T-cell (primary cell): ENCODE measurements around the gene DSCAM. TPM values are rescaled to one million over a fixed set of nuclear protein-coding genes. Genes with fewer than 3 reads are reported as not detected.

Experiments used
- ATAC-seq, 4 experiments: fragments of 200-7000 bp in 3 of 4; fragments of 150-1000 bp in 1 of 4; cut with Tn5 transposase; replicated peaks in 1 of 4; 1 replicate in 3 of 4; 2 replicates in 1 of 4; pipeline ENCODE4 v1.10.0; 2021; ENCODE audit warnings: moderate library complexity in 3 of 4, mild to moderate bottlenecking in 2 of 4, moderate number of reproducible peaks in 1 of 4
- CTCF ChIA-PET, 2 donors: fragments of 300-600 bp; sonication (Branson Sonifier 250); formaldehyde crosslinking; loops; one replicate each; lab custom pipeline; 2022; ENCODE audit warnings: antibody characterized with exemption in 2 of 2; lab: Charles Lee
- POLR2A ChIA-PET, 2 donors: fragments of 300-600 bp; sonication (Branson Sonifier 250); formaldehyde crosslinking; loops; one replicate each; lab custom pipeline; 2022; ENCODE audit warnings: antibody characterized with exemption in 2 of 2; lab: Charles Lee
- DNase-seq, 35 experiments: peaks; one replicate each; pipeline versions ENCODE4 v3.0.0 to v3.0.0-alpha.2; 2013 to 2023
- H3K27ac ChIP-seq: one replicate; pipeline ENCODE4 v1.5.1; 2013; ENCODE audit warnings: low read length
- H3K27me3 ChIP-seq, 2 experiments: replicated peaks in 1 of 2; 1 replicate in 1 of 2; 2 replicates in 1 of 2; pipeline versions ENCODE4 v1.6.1 to v1.7.0; 2013; ENCODE audit warnings: low read length in 1 of 2, mixed read lengths in 1 of 2; ENCODE audit not compliant: control insufficient read depth in 2 of 2, insufficient read depth in 2 of 2; ENCODE audit errors: extremely low read depth in 1 of 2
- H3K36me3 ChIP-seq, 2 donors: 1 replicate in 1 of 2; 2 replicates in 1 of 2; pipeline versions ENCODE4 v1.6.1 to v1.7.0; 2013; ENCODE audit warnings: low read length in 1 of 2; ENCODE audit not compliant: control insufficient read depth in 2 of 2, insufficient read depth in 1 of 2; ENCODE audit errors: extremely low read depth in 1 of 2
- H3K4me1 ChIP-seq, 2 experiments: 1 replicate in 1 of 2; 2 replicates in 1 of 2; pipeline versions ENCODE4 v1.6.1 to v1.7.0; 2013; ENCODE audit warnings: low read length in 2 of 2, mixed read lengths in 1 of 2; ENCODE audit not compliant: insufficient read depth in 2 of 2, control insufficient read depth in 1 of 2; ENCODE audit errors: extremely low read depth in 1 of 2
- H3K4me3 ChIP-seq, 2 donors: 1 replicate in 1 of 2; 2 replicates in 1 of 2; pipeline versions ENCODE4 v1.5.1 to v1.7.0; 2013; ENCODE audit warnings: mild to moderate bottlenecking in 2 of 2, low read length in 1 of 2, moderate library complexity in 1 of 2; ENCODE audit not compliant: control insufficient read depth in 1 of 2; ENCODE audit errors: extremely low read depth in 1 of 2
- H3K9me3 ChIP-seq: 2 replicates; pipeline ENCODE4 v1.7.0; 2013
- H3K27ac Mint-ChIP-seq, 2 donors: one replicate each; pipeline ENCODE4 v1.8.0; 2020 to 2021; ENCODE audit warnings: mild to moderate bottlenecking in 2 of 2, mixed read lengths in 2 of 2
- H3K27me3 Mint-ChIP-seq, 2 donors: one replicate each; pipeline ENCODE4 v1.8.0; 2021 to 2022; ENCODE audit warnings: mixed read lengths in 2 of 2
- H3K36me3 Mint-ChIP-seq: one replicate; pipeline ENCODE4 v1.8.0; 2021; ENCODE audit warnings: mixed read lengths
- H3K4me1 Mint-ChIP-seq, 3 donors: one replicate each; pipeline ENCODE4 v1.8.0; 2020 to 2022; ENCODE audit warnings: mixed read lengths in 3 of 3, mild to moderate bottlenecking in 1 of 3
- H3K4me3 Mint-ChIP-seq, 3 donors: one replicate each; pipeline ENCODE4 v1.8.0; 2020 to 2022; ENCODE audit warnings: mild to moderate bottlenecking in 3 of 3, mixed read lengths in 3 of 3, moderate library complexity in 3 of 3
- H3K9me3 Mint-ChIP-seq, 3 donors: one replicate each; pipeline ENCODE4 v1.8.0; 2020 to 2022; ENCODE audit warnings: mixed read lengths in 3 of 3
- WGBS: methylation state at CpG from one replicate; pipeline ENCODE4 v1.1.5; 2013; ENCODE audit warnings: missing lambda C conversion rate; ENCODE audit not compliant: insufficient coverage; 5-methylcytosine and 5-hydroxymethylcytosine counted together
- total RNA-seq, 35 experiments: library from RNA in 6 of 35; stranded (reverse) in 6 of 35; fragments of 120-200 nt in 1 of 35; gene quantifications; one replicate each; pipeline versions ENCODE4 v1.2.1 to v1.2.4 and lab custom pipeline; 2013 to 2026

DSCAM gene
- total RNA-seq, 5 donors from 2014 or later (not counting 1 experiment from before 2014, with no cell fraction given) = not detected

- Mint-ChIP-seq H3K9me3 (peaks cover 0 to 12% (median 2%) of the 10 kb centered on the region in 3 donors), H3K4me1 (no peaks in the 10 kb centered on the region), H3K27me3 (peaks cover 0 to 2% of the 10 kb centered on the region in 2 donors), H3K36me3 (no peaks in the 10 kb centered on the region), H3K4me3 (no peak overlapping the region), H3K27ac (no peak overlapping the region)
- H3K4me3 ChIP-seq = no peak overlapping the region
- WGBS = 100% methylated on average over 1 of the region's 5 CpGs
- no peaks in the 10 kb centered on the region for H3K4me1 ChIP-seq
- H3K27ac ChIP-seq = no peak overlapping the region
- POLR2A ChIA-PET = no interaction called here
- ATAC-seq (no peak), DNase-seq (no peak)
- H3K36me3 ChIP-seq = no peaks in the 10 kb centered on the region
- H3K27me3 ChIP-seq = no peaks in the 10 kb centered on the region
- CTCF ChIA-PET = no interaction called here
- no peaks in the 10 kb centered on the region for H3K9me3 ChIP-seq
Measured at GRCh38 chr21:40686526-40686925, 160.4 kb downstream of the DSCAM start.

- DNase-seq = no peak
Measured at GRCh38 chr21:40685141-40685540, 161.8 kb downstream of the DSCAM start.

GRCh38 chr21:40684726-40685125, 162.2 kb downstream of the DSCAM start:
- no CpG with 5 or more reads among the region's 2 CpGs for WGBS
- Histone ChIP-seq H3K4me1 (no peaks in the 10 kb centered on the region), H3K36me3 (no peaks in the 10 kb centered on the region), H3K4me3 (no peak overlapping the region), H3K9me3 (no peaks in the 10 kb centered on the region), H3K27me3 (no peaks in the 10 kb centered on the region), H3K27ac (no peak overlapping the region)
- DNase-seq (no peak), ATAC-seq (no peak)
- no peaks in the 10 kb centered on the region for H3K36me3 Mint-ChIP-seq
- POLR2A ChIA-PET = no interaction called here
- H3K27ac Mint-ChIP-seq = no peak overlapping the region
- H3K27me3 Mint-ChIP-seq = no peaks in the 10 kb centered on the region
- CTCF ChIA-PET = no interaction called here
- H3K4me3 Mint-ChIP-seq = no peak overlapping the region
- no peaks in the 10 kb centered on the region for H3K4me1 Mint-ChIP-seq
- H3K9me3 Mint-ChIP-seq = peaks cover 0 to 12% (median 2%) of the 10 kb centered on the region in 3 donors

More at GRCh38 chr21:40685141-40685540, 161.8 kb downstream of the DSCAM start:
- H3K36me3 ChIP-seq = no peaks in the 10 kb centered on the region
- Mint-ChIP-seq H3K4me1 (no peaks in the 10 kb centered on the region), H3K9me3 (peaks cover 0 to 12% (median 2%) of the 10 kb centered on the region in 3 donors), H3K27ac (no peak overlapping the region), H3K4me3 (no peak overlapping the region), H3K27me3 (peaks cover 0 to 2% of the 10 kb centered on the region in 2 donors), H3K36me3 (no peaks in the 10 kb centered on the region)
- no peaks in the 10 kb centered on the region for H3K9me3 ChIP-seq
- H3K27me3 ChIP-seq = no peaks in the 10 kb centered on the region
- H3K4me3 ChIP-seq = no peak overlapping the region
- no peak overlapping the region for H3K27ac ChIP-seq
- no peak for ATAC-seq
- 80% methylated on average over 2 of the region's 3 CpGs for WGBS
- no peaks in the 10 kb centered on the region for H3K4me1 ChIP-seq
- ChIA-PET CTCF (no interaction called here), POLR2A (no interaction called here)

- Histone ChIP-seq H3K4me1 (no peaks in the 10 kb centered on the region), H3K27me3 (no peaks in the 10 kb centered on the region), H3K36me3 (no peaks in the 10 kb centered on the region), H3K9me3 (no peaks in the 10 kb centered on the region), H3K27ac (no peak overlapping the region), H3K4me3 (no peak overlapping the region)
- H3K27ac Mint-ChIP-seq = no peak overlapping the region
- H3K27me3 Mint-ChIP-seq = no peaks in the 10 kb centered on the region
- H3K9me3 Mint-ChIP-seq = peaks cover 0 to 12% (median 2%) of the 10 kb centered on the region in 3 donors
- POLR2A ChIA-PET = no interaction called here
- ATAC-seq = no peak
- H3K4me3 Mint-ChIP-seq = no peak overlapping the region
- DNase-seq = no peak
- 67% methylated on average over 5 of the region's 5 CpGs for WGBS
- no peaks in the 10 kb centered on the region for H3K4me1 Mint-ChIP-seq
- CTCF ChIA-PET = no interaction called here
- no peaks in the 10 kb centered on the region for H3K36me3 Mint-ChIP-seq
Measured at GRCh38 chr21:40683349-40683748, 163.6 kb downstream of the DSCAM start.

- Mint-ChIP-seq H3K9me3 (peaks cover 0 to 12% (median 2%) of the 10 kb centered on the region in 3 donors), H3K27me3 (no peaks in the 10 kb centered on the region), H3K4me1 (no peaks in the 10 kb centered on the region), H3K27ac (no peak overlapping the region), H3K4me3 (no peak overlapping the region), H3K36me3 (no peaks in the 10 kb centered on the region)
- Histone ChIP-seq H3K4me1 (no peaks in the 10 kb centered on the region), H3K36me3 (no peaks in the 10 kb centered on the region), H3K4me3 (no peak overlapping the region), H3K27ac (no peak overlapping the region), H3K9me3 (no peaks in the 10 kb centered on the region), H3K27me3 (no peaks in the 10 kb centered on the region)
- 83% methylated on average over 8 of the region's 9 CpGs for WGBS
- DNase-seq (no peak), ATAC-seq (no peak)
- ChIA-PET POLR2A (no interaction called here), CTCF (no interaction called here)
Measured at GRCh38 chr21:40681164-40681859, 165.6 kb downstream of the DSCAM start.

- Histone ChIP-seq H3K27me3 (no peaks in the 10 kb centered on the region), H3K4me3 (no peak overlapping the region), H3K4me1 (no peaks in the 10 kb centered on the region), H3K36me3 (no peaks in the 10 kb centered on the region), H3K9me3 (no peaks in the 10 kb centered on the region), H3K27ac (no peak overlapping the region)
- ChIA-PET CTCF (no interaction called here), POLR2A (no interaction called here)
- WGBS = no CpG with 5 or more reads among the region's 1 CpG
- DNase-seq (no peak), ATAC-seq (no peak)
- H3K36me3 Mint-ChIP-seq = no peaks in the 10 kb centered on the region
- no peaks in the 10 kb centered on the region for H3K27me3 Mint-ChIP-seq
- H3K4me1 Mint-ChIP-seq = no peaks in the 10 kb centered on the region
- H3K9me3 Mint-ChIP-seq = peaks cover 0 to 12% (median 2%) of the 10 kb centered on the region in 3 donors
- H3K4me3 Mint-ChIP-seq = no peak overlapping the region
- no peak overlapping the region for H3K27ac Mint-ChIP-seq
Measured at GRCh38 chr21:40680311-40680710, 166.6 kb downstream of the DSCAM start.
